Ishikawa (cell line): ENCODE results near the gene PSTPIP1.

Source experiments
- CEBPB ChIP-seq: IDR thresholded peaks from 2 replicates; pipeline ENCODE4 v1.6.1; 2012
- CREB1 ChIP-seq: IDR thresholded peaks from 2 replicates; pipeline ENCODE4 v1.6.1; 2012; ENCODE audit warnings: low read depth
- EGR1 ChIP-seq: IDR thresholded peaks from 2 replicates; pipeline ENCODE4 v1.6.1; 2012
- EP300 ChIP-seq: IDR thresholded peaks from 2 replicates; pipeline ENCODE4 v1.6.1; 2012; ENCODE audit warnings: borderline replicate concordance
- FOXM1 ChIP-seq: IDR thresholded peaks from 2 replicates; pipeline ENCODE4 v1.6.1; 2012; ENCODE audit warnings: low read depth, borderline replicate concordance
- MAX ChIP-seq: IDR thresholded peaks from 2 replicates; pipeline ENCODE4 v1.6.1; 2012
- NFIC ChIP-seq: IDR thresholded peaks from 2 replicates; pipeline ENCODE4 v1.6.1; 2012
- RAD21 ChIP-seq: IDR thresholded peaks from 2 replicates; pipeline ENCODE4 v1.6.1; 2012; ENCODE audit warnings: low read depth
- REST ChIP-seq: IDR thresholded peaks from 2 replicates; pipeline ENCODE4 v1.6.1; 2012; ENCODE audit warnings: low read depth, mild to moderate bottlenecking
- TAF1 ChIP-seq: IDR thresholded peaks from 2 replicates; pipeline ENCODE4 v1.6.1; 2012; ENCODE audit warnings: low read depth, mild to moderate bottlenecking
- YY1 ChIP-seq: IDR thresholded peaks from 2 replicates; pipeline ENCODE4 v1.6.1; 2012; ENCODE audit warnings: low read depth

DNA sequence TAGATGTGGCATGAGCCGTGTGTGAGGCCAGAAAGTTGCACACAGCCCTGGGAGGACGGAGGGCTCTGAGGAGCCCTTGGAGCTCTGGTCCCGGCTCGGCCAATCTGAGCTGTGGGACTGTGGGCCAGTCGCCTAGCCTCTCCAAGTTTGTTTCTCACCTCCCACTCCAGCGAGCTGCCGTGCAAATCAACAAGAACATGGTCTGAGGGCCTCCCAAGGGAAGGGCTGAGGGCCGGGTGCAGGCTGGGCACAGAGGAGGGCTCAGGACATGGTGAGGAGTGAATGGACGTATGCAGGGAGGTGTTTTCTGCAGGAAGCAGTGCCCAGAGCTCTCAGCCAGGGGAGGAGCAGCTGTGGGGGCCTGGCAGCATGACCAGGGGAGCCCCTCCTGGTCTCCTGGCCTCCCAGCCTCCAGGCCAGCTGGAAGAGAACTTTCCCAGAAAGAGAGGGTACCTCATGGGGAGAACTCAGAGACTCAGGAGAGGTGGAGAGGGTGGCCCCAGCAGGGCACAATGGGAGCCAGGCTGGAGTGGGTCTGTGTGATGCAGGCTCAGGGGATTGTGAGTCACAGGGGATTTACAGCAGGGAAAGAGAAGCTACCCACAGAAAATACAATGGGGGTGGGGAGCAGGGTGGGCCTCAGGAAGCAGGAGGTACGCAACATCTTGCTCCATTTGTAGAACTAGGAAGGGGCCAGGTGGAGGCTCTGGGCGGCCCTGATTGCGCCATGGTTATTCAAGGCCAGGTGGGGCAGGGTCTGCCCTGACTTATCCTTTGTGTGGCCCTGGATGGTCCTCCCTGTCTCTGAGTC lies 24.8 kb downstream of the PSTPIP1 start:
- TF ChIP-seq TAF1, result no peak
- TF ChIP-seq YY1, result no peak
- no peak for TF ChIP-seq REST
- TF ChIP-seq MAX, result no peak
- TF ChIP-seq CEBPB, result no peak
- TF ChIP-seq EP300, result no peak
- no peak for TF ChIP-seq EGR1
- TF ChIP-seq RAD21, result no peak
- TF ChIP-seq FOXM1, result no peak
- no peak for TF ChIP-seq CREB1
- TF ChIP-seq NFIC, result no peak
